Peyer's patch (tissue), 4 donors: ENCODE results near the gene ARHGEF19.

Experiments used
- POLR2A ChIP-seq, 2 donors: fragments of 450-650 bp; IDR thresholded peaks; one replicate each; pipeline ENCODE4 v1.5.1; 2017; ENCODE audit warnings: antibody characterized with exemption in 2 of 2, mild to moderate bottlenecking in 2 of 2, moderate library complexity in 2 of 2
- TF ChIP-seq, protein P1 (sequence below), 6 experiments: fragments of 450-650 bp in 4 of 6; fragments of 200-600 bp in 2 of 6; sonication (generic) in 1 of 6; IDR thresholded peaks; one replicate each; pipeline ENCODE4 v1.5.1; 2017 to 2019; ENCODE audit warnings: antibody characterized with exemption in 6 of 6, mild to moderate bottlenecking in 3 of 6, moderate library complexity in 1 of 6

- TF ChIP-seq, protein P1, sequence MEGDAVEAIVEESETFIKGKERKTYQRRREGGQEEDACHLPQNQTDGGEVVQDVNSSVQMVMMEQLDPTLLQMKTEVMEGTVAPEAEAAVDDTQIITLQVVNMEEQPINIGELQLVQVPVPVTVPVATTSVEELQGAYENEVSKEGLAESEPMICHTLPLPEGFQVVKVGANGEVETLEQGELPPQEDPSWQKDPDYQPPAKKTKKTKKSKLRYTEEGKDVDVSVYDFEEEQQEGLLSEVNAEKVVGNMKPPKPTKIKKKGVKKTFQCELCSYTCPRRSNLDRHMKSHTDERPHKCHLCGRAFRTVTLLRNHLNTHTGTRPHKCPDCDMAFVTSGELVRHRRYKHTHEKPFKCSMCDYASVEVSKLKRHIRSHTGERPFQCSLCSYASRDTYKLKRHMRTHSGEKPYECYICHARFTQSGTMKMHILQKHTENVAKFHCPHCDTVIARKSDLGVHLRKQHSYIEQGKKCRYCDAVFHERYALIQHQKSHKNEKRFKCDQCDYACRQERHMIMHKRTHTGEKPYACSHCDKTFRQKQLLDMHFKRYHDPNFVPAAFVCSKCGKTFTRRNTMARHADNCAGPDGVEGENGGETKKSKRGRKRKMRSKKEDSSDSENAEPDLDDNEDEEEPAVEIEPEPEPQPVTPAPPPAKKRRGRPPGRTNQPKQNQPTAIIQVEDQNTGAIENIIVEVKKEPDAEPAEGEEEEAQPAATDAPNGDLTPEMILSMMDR (IDR thresholded peaks at IDR 0.05): no peak
- peak; percentile 97 to 99 for TF ChIP-seq POLR2A (IDR thresholded peaks at IDR 0.05)
Measured at GRCh38 chr1:16155537-16156410, 56.7 kb downstream of the ARHGEF19 start, which contains the start of gene EPHA2.
